ENCODE data around the gene KRTAP20-4.

Gene KRTAP20-4

GRCh38 chr21:30620522-30620921 is at the start of gene KRTAP20-4:
Gene KRTAP20-4, plus strand, starts transcription at chr21:30620627.
- DNase-seq (ENCODE audit: low spot score): no peak

- no peak for DNase-seq (ENCODE audit: low spot score)
These were observed 42.7 kb upstream of the KRTAP20-4 start for GRCh38 chr21:30577766-30578165.

GRCh38 chr21:30579346-30579745 is 41.1 kb upstream of the KRTAP20-4 start:
- DNase-seq (ENCODE audit: low spot score): no peak

- DNase-seq (ENCODE audit: low spot score): no peak
These were observed 40.3 kb upstream of the KRTAP20-4 start for GRCh38 chr21:30580132-30580531.

DNA sequence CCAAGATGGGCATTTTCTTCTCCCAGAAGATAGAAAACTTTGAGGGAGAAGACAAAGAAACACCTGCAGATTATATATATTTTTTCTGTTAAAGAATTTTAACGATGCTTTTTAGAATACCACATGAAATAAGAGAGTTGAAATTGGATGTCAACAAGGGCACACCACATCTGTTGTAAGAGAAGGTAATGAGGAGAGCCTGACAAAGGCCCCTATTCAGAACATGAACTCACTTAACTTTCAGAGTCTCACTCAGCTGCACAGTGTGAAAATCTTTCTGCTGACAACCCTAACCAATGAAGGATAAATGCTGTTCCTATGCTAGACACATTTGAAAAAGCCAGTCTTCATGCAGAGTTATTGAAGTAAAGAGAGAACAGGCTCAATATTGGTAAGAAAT is 37.6 kb upstream of the KRTAP20-4 start:
- DNase-seq (ENCODE audit: low spot score): no peak

GRCh38 chr21:30590297-30590696 is 30.1 kb upstream of the KRTAP20-4 start, which contains the start of gene KRTAP22-2:
Gene KRTAP22-2, minus strand, starts transcription at chr21:30590397.
- no peak for DNase-seq (ENCODE audit: low spot score)

- no peak for DNase-seq (ENCODE audit: low spot score)
These were observed 28.3 kb upstream of the KRTAP20-4 start, which contains the start of gene KRTAP6-3 for GRCh38 chr21:30592140-30592539. Gene KRTAP6-3, plus strand, starts transcription at chr21:30592440. Its CDS starts 6 bp downstream, at chr21:30592446.

- DNase-seq (ENCODE audit: low spot score): no peak
These were observed 21.6 kb upstream of the KRTAP20-4 start, which contains the start of gene KRTAP6-2 for GRCh38 chr21:30598802-30599201. Gene KRTAP6-2, minus strand, starts transcription at chr21:30598902. Its CDS starts 28 bp downstream, at chr21:30598874.

DNA sequence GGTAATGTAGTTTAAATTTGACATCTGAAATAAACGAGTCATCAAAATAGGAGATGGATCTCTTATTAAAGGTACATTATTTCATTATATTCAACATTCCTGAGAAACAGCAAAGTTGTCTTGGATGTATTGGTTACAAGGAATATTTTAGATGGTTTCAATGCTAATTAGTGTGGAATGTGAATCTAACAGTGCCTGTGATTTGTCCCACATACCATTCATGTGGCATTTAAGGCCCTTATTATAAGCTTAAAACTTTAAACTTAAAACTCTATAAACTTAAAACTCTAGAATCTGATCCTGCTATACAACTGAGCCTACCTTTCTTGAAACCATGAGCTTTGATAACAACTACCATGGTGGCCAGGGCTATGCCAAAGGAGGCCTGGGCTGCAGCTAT is 19.6 kb upstream of the KRTAP20-4 start, which contains the start of gene KRTAP22-1:
KRTAP22-1 (plus strand) TSS at position 301 of the 400 bp plus-strand sequence.
- no peak for DNase-seq (ENCODE audit: low spot score)

- no peak for DNase-seq (ENCODE audit: low spot score)
These were observed 14.5 kb upstream of the KRTAP20-4 start for GRCh38 chr21:30605968-30606367.

DNA sequence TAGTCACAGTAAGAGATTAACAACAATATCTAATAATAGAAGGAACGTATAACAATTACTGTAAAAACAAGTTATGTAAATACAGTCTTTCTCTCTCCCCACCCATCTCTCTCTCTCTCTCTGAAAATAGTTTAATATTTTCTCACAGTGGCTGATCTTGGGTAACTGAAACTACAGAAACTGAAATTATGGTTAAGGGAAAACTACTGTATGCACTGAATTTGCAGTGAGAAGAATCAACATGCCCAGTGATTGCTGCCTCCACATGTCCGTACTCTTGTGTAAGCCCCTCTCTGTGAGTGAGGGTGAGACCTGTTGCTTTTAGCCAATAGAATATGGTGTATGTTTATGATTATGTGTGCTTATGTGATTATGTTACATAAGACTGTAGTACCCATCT is 8.3 kb upstream of the KRTAP20-4 start:
- DNase-seq (ENCODE audit: low spot score): no peak

DNA sequence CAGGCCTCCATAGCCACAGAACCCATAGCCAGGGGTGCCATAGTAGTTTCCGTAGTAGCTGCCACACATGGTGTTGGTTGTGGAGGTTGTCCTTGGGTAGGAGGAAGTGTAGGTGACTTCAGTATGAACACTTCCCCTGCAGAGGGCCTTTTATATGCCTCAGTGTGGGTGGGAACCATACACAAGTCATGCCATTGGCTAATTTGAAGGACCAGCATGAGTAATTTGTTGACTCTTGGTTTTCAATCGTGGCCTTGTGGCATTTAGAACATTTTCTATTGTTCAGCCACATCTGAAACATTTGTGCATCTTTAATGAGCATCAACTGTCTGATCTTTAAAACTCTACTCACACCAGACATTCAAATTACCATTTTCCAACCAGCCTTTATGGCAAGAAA is 6.6 kb upstream of the KRTAP20-4 start, which contains the start of gene KRTAP6-1:
KRTAP6-1 (minus strand) TSS at position 95 of the 400 bp plus-strand sequence; CDS start at position 69, 26 bp downstream.
- DNase-seq (ENCODE audit: low spot score): no peak

- no peak for DNase-seq (ENCODE audit: low spot score)
These were observed 5.2 kb upstream of the KRTAP20-4 start for GRCh38 chr21:30615199-30615598.

DNA sequence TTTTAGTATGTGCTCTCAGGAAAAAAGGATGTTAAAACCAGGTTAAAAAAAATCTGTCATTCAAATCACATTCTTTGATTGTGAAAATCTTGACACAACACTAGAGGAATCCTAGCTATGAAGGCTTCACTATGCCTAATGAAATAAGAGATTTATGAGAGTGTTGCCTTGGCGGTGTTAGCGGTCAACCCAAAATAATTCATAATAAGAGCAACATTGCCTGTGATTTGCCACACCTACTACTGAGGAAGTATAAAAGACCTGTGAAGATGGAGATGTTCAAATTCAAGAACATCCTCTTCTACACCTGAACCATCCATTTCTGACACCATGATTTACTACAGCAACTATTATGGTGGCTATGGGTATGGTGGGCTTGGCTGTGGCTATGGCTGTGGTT is 4.3 kb upstream of the KRTAP20-4 start, which contains the start of gene KRTAP20-1:
KRTAP20-1 (plus strand) TSS at position 301 of the 400 bp plus-strand sequence; CDS start at position 331, 30 bp downstream.
- no peak for DNase-seq (ENCODE audit: low spot score)

GRCh38 chr21:30620080-30620479 is 347 bp upstream of the KRTAP20-4 start:
- DNase-seq (ENCODE audit: low spot score): no peak

DNA sequence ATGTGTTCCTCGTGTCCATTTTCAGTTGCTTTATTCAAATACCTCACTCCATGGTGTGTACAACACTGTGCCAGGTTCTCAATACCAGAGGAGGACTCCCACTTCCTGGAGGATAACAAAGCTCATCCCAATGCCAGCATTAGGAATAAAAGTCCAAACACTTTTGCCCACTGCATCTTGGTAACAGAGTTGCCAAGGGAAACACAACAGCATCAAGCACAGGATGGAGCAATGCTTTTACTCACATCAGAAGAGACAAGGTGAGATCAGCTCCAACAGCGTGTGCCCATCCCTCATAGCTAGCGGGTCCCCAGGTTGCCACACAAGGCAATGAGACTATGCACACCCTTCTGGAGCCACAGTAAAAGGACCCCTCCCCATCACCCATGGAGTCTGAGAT is 2.9 kb downstream of the KRTAP20-4 start:
- DNase-seq (ENCODE audit: low spot score): no peak

DNA sequence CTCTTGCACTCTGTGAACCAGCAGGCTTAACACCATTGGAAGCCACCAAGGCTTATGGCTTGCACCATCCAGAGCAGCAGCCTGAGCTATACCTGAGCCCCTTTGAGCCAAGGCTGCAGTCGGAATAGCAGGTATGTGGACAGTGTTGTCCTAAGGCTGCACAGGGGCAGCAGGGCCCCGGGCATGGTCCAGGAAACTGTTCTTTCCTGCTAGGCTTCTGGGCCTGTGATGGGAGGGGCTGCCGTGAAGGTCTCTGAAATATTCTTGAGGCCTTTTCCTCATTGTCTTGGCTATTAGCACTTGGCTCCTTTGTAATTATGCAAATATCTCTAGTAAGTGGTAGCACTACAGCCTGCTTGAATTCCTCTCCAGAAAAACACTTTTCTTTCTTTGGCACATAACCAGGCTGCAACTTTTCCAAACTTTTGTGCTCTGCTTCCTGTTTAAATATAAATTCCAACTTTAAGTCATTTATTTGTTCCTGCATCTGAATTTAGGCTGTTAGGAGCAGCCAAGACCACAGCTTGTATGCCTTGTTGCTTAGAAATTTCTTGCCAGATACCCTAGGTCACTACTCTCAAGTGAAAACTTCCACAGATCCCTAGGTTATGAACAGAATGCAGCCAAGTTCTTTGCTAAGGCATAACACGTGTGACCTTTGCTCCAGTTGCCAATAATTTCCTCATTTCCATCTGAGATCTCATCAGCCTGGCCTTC is 5.2 kb downstream of the KRTAP20-4 start:
- DNase-seq (ENCODE audit: low spot score): no peak

GRCh38 chr21:30628109-30628508 is 7.7 kb downstream of the KRTAP20-4 start:
- no peak for DNase-seq (ENCODE audit: low spot score)

- DNase-seq (ENCODE audit: low spot score): no peak
These were observed 8.8 kb downstream of the KRTAP20-4 start for GRCh38 chr21:30629200-30629599.

DNA sequence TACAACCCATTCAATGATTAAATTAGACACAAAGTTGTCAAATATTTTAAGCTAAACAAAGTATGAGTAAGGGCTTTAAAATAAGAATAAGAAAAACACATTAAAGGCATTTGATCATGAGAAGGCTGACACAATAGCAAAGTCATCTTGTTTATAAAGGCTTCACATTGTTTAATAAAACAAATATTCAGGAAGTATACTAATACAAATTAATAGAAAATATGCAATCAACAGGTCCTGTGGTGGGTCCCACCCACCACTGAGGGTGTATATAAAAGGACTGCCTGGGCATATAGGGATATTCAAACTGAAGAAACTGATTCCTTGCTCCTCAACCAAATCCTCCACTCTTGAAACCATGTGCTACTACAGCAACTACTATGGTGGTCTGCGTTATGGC is 14.5 kb downstream of the KRTAP20-4 start, which contains the start of gene KRTAP20-2:
KRTAP20-2 (plus strand) TSS at position 301 of the 400 bp plus-strand sequence; CDS start at position 359, 58 bp downstream.
- no peak for DNase-seq (ENCODE audit: low spot score)

GRCh38 chr21:30638686-30639085 is 18.3 kb downstream of the KRTAP20-4 start:
- no peak for DNase-seq (ENCODE audit: low spot score)

- DNase-seq (ENCODE audit: low spot score): no peak
These were observed 22.1 kb downstream of the KRTAP20-4 start, which contains the start of gene KRTAP20-3 for GRCh38 chr21:30642564-30642963. Gene KRTAP20-3, plus strand, starts transcription at chr21:30642864.

DNA sequence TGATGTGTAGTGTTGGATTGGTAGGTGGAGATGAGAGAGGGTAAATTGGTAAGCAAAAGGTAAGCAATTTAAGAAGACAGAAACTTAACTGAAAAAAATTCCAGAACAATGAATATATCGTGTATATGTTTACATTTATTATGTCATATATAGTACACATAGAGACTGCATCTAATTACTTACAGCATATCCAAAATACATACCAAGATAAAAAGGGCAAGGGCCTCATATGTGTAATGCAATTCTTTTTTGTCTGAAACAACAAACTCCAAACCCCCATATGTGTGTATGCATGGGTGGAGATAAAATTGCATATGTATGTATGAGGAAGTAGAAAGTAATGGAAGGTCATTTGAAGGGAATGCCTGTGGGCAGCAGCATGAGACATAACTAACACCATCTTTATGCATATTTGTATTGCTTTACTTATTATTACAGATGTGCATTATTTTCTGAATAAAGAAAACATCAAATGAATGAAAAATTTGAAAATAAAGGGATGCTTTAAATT is 26.5 kb downstream of the KRTAP20-4 start:
- no peak for DNase-seq (ENCODE audit: low spot score)

All from Ammon's horn (tissue), 1 donor.